CD4-positive, alpha-beta T cell (primary cell): ENCODE data around the gene DYNC1LI2. TPM values are rescaled to one million over a fixed set of nuclear protein-coding genes. Genes with fewer than 3 reads are reported as not detected.

Experiments used
- ATAC-seq: fragments of 200-7000 bp; cut with Tn5 transposase; one replicate; pipeline ENCODE4 v1.10.0; 2022; ENCODE audit warnings: mild to moderate bottlenecking; ENCODE audit not compliant: poor library complexity
- CTCF ChIA-PET: fragments of 350-600 bp; sonication (Branson Sonifier 250); formaldehyde crosslinking; loops from one replicate; lab custom pipeline; 2021; ENCODE audit warnings: antibody characterized with exemption, inconsistent platforms; lab: Charles Lee
- POLR2A ChIA-PET: fragments of 350-600 bp; sonication (Branson Sonifier 250); formaldehyde crosslinking; loops from one replicate; lab custom pipeline; 2021; ENCODE audit warnings: antibody characterized with exemption, inconsistent platforms; lab: Charles Lee
- DNase-seq, 14 experiments: peaks; one replicate each; pipeline ENCODE4 v3.0.0-alpha.2; 2013 to 2020; ENCODE audit warnings: mixed read lengths in 2 of 14
- H3K27ac ChIP-seq, 2 donors: one replicate each; pipeline versions ENCODE4 v1.5.1 to v1.7.0; 2013; ENCODE audit warnings: low read length in 2 of 2, low read depth in 1 of 2, mild to moderate bottlenecking in 1 of 2
- H3K27me3 ChIP-seq, 2 experiments: 1 replicate in 1 of 2; 2 replicates in 1 of 2; pipeline versions ENCODE4 v1.6.1 to v1.7.0; 2013; ENCODE audit warnings: low read length in 2 of 2, control low read depth in 1 of 2, mild to moderate bottlenecking in 1 of 2, moderate library complexity in 1 of 2; ENCODE audit not compliant: insufficient read depth in 2 of 2, control insufficient read depth in 1 of 2
- H3K36me3 ChIP-seq: one replicate; pipeline ENCODE4 v1.6.1; 2013; ENCODE audit warnings: low read length, control low read depth; ENCODE audit not compliant: insufficient read depth
- H3K4me1 ChIP-seq: one replicate; pipeline ENCODE4 v1.6.1; 2013; ENCODE audit warnings: low read length, control low read depth; ENCODE audit not compliant: insufficient read depth
- H3K4me3 ChIP-seq: one replicate; pipeline ENCODE4 v1.5.1; 2013; ENCODE audit warnings: mild to moderate bottlenecking, low read length, moderate library complexity
- H3K9me3 ChIP-seq, 2 experiments: 1 replicate in 1 of 2; 2 replicates in 1 of 2; pipeline versions ENCODE4 v1.6.1 to v1.7.0; 2013; ENCODE audit warnings: low read length in 2 of 2, mild to moderate bottlenecking in 2 of 2, control low read depth in 1 of 2, moderate library complexity in 1 of 2; ENCODE audit not compliant: control insufficient read depth in 1 of 2, insufficient read depth in 1 of 2
- H3K27ac Mint-ChIP-seq: one replicate; pipeline ENCODE4 v1.8.0; 2020; ENCODE audit warnings: mixed read lengths
- H3K27me3 Mint-ChIP-seq: one replicate; pipeline ENCODE4 v1.8.0; 2021; ENCODE audit warnings: mixed read lengths
- H3K36me3 Mint-ChIP-seq: one replicate; pipeline ENCODE4 v1.8.0; 2021; ENCODE audit warnings: low read depth, mixed read lengths
- H3K4me1 Mint-ChIP-seq: one replicate; pipeline ENCODE4 v1.8.0; 2021; ENCODE audit warnings: low read depth, mixed read lengths
- H3K4me3 Mint-ChIP-seq: one replicate; pipeline ENCODE4 v1.8.0; 2020; ENCODE audit warnings: mild to moderate bottlenecking, mixed read lengths
- H3K9me3 Mint-ChIP-seq: one replicate; pipeline ENCODE4 v1.8.0; 2020; ENCODE audit warnings: mixed read lengths
- intact Hi-C, 2 experiments: fragments of 100-400 bp; cut with DNase I in 1 of 2; cut with micrococcal nuclease in 1 of 2; formaldehyde crosslinking; loops; one replicate each; pipeline versions ENCODE4 v1.15.1 to v1.9.0; 2023 to 2025; cut with DNase I, micrococcal nuclease
- total RNA-seq, 174 experiments: library from RNA in 2 of 174; stranded (reverse) in 2 of 174; gene quantifications; one replicate each; pipeline ENCODE4 v1.2.3 and lab custom pipeline; 2021 to 2026
- TF ChIP-seq, protein P1 (sequence below): fragments of 200-600 bp; IDR thresholded peaks from one replicate; pipeline ENCODE4 v1.8.0; 2022; ENCODE audit warnings: antibody characterized with exemption, mild to moderate bottlenecking

DYNC1LI2 gene
- total RNA-seq, 2 experiments from 2014 or later, result 81.8 to 82.4 TPM

DNA sequence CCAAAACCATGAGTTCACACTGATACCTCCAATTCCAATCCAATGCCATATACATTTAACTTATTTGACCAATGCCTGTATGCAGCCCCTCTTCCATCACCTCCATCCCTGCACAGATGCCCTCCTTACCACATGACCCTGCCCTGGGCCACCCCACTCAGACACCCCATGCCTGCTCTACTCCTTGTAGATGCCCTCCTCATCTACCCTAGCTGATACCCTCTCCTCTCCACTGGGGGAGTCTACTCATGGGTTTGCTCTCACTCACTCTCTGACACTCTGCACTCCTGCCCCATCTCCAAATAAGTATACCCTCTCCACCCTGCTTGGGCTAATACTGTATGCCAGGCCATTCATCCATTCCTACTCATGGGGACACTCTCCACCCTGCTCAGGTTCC, 38.9 kb downstream of the DYNC1LI2 start:
- H3K4me1 ChIP-seq, result no peaks in the 10 kb centered on the region
- ChIA-PET POLR2A (interaction anchor here (0.7 kb wide), 1 partner anchor 15 kb away, joined by 3 read pairs; no protein-coding TSS in a partner anchor), CTCF (interaction anchor here (1.2 kb wide), 1 partner anchor 104 kb away, joined by 3 read pairs; no protein-coding TSS in a partner anchor)
- H3K27me3 Mint-ChIP-seq, result peaks cover 15% of the 10 kb centered on the region
- TF ChIP-seq, protein P1, sequence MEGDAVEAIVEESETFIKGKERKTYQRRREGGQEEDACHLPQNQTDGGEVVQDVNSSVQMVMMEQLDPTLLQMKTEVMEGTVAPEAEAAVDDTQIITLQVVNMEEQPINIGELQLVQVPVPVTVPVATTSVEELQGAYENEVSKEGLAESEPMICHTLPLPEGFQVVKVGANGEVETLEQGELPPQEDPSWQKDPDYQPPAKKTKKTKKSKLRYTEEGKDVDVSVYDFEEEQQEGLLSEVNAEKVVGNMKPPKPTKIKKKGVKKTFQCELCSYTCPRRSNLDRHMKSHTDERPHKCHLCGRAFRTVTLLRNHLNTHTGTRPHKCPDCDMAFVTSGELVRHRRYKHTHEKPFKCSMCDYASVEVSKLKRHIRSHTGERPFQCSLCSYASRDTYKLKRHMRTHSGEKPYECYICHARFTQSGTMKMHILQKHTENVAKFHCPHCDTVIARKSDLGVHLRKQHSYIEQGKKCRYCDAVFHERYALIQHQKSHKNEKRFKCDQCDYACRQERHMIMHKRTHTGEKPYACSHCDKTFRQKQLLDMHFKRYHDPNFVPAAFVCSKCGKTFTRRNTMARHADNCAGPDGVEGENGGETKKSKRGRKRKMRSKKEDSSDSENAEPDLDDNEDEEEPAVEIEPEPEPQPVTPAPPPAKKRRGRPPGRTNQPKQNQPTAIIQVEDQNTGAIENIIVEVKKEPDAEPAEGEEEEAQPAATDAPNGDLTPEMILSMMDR, result no peak
- ATAC-seq (no peak), DNase-seq (no peak)
- H3K9me3 ChIP-seq, result peaks cover 0 to 8% of the 10 kb centered on the region in 2 experiments
- H3K27me3 ChIP-seq, result no peaks in the 10 kb centered on the region
- H3K9me3 Mint-ChIP-seq, result no peaks in the 10 kb centered on the region
- no peak overlapping the region for H3K4me3 Mint-ChIP-seq
- H3K27ac ChIP-seq, result no peak overlapping the region
- intact Hi-C loops, result no loop called here
- no peaks in the 10 kb centered on the region for H3K4me1 Mint-ChIP-seq
- no peaks in the 10 kb centered on the region for H3K36me3 ChIP-seq
- no peak overlapping the region for H3K4me3 ChIP-seq
- H3K27ac Mint-ChIP-seq, result no peak overlapping the region
- no peaks in the 10 kb centered on the region for H3K36me3 Mint-ChIP-seq

DNA sequence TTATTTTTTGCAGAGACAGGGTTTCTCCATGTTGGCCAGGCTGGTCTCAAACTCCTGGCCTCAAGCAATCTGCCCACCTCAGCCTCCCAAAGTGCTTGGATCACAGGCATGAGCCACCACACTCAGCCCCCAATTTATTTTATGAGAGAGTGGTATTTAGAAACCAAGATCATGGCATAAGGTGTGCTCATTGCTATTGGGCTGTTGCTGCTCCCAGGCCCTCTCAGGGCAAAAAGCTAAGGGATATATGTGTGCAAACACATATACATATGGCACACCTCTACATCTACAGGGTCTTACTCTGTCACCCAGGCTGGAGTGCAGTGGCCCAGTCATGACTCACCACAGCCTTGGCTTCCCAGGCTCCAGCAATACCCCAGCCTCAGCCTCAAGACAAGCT, 39.8 kb downstream of the DYNC1LI2 start:
- H3K4me1 ChIP-seq, result no peaks in the 10 kb centered on the region
- no peaks in the 10 kb centered on the region for H3K27me3 ChIP-seq
- Mint-ChIP-seq H3K9me3 (no peaks in the 10 kb centered on the region), H3K27ac (no peak overlapping the region), H3K36me3 (no peaks in the 10 kb centered on the region), H3K4me3 (no peak overlapping the region), H3K4me1 (no peaks in the 10 kb centered on the region), H3K27me3 (peaks cover 15% of the 10 kb centered on the region)
- peaks cover 0 to 8% of the 10 kb centered on the region in 2 experiments for H3K9me3 ChIP-seq
- TF ChIP-seq, protein P1, result no peak
- H3K36me3 ChIP-seq, result no peaks in the 10 kb centered on the region
- DNase-seq (no peak), ATAC-seq (no peak)
- CTCF ChIA-PET, result no interaction called here
- intact Hi-C loops, result no loop called here
- no peak overlapping the region for H3K4me3 ChIP-seq
- POLR2A ChIA-PET, result no interaction called here
- no peak overlapping the region for H3K27ac ChIP-seq

DNA sequence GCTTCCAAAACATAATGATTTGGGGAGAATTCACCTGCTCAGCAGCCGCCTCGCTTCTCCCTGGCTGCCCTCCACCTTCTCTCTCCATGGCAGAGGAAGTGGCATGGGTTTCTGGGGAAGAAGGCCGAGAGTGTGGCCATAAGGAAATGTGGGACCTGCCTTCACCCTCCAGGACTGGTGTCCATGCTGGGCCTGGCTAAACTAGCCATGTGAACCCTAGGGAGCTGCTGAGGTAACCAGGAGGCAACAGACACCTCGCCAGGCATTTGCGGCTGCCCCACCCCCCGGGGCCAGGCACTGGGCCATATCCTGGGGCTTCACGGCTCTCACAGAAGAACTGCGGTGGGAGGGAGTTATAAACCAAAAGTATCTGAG, 44.9 kb downstream of the DYNC1LI2 start:
- Histone ChIP-seq H3K27ac (no peak overlapping the region), H3K4me3 (no peak overlapping the region), H3K9me3 (peaks cover 0 to 4% of the 10 kb centered on the region in 2 experiments), H3K36me3 (no peaks in the 10 kb centered on the region), H3K27me3 (no peaks in the 10 kb centered on the region), H3K4me1 (no peaks in the 10 kb centered on the region)
- Mint-ChIP-seq H3K27ac (no peak overlapping the region), H3K36me3 (no peaks in the 10 kb centered on the region), H3K27me3 (peaks cover 15% of the 10 kb centered on the region), H3K4me3 (no peak overlapping the region), H3K4me1 (no peaks in the 10 kb centered on the region), H3K9me3 (no peaks in the 10 kb centered on the region)
- CTCF ChIA-PET, result no interaction called here
- intact Hi-C loops, result no loop called here
- DNase-seq (no peak), ATAC-seq (no peak)
- TF ChIP-seq, protein P1, result no peak
- POLR2A ChIA-PET, result no interaction called here
